Right lung (tissue), 5 donors: ENCODE data around the gene NCKAP5. TPM values are rescaled to one million over a fixed set of nuclear protein-coding genes. Genes with fewer than 3 reads are reported as not detected.

ENCODE experiments used
- DNase-seq, 2 donors: peaks; one replicate each; pipeline ENCODE4 v3.0.0-alpha.2; 2013
- polyA plus RNA-seq, 5 donors: library from polyadenylated mRNA; unstranded; fragments of 120-200 nt; gene quantifications; one replicate each; pipeline versions ENCODE4 v1.2.1 to v1.2.3, GENCODE V29; 2013; ENCODE audit warnings: inconsistent platforms in 1 of 5, low replicate concordance in 1 of 5; ENCODE audit not compliant: insufficient read length in 5 of 5, insufficient read depth in 1 of 5

NCKAP5 gene
- polyA plus RNA-seq, 5 donors = 15.1 to 20.7 (median 15.9) TPM

DNA sequence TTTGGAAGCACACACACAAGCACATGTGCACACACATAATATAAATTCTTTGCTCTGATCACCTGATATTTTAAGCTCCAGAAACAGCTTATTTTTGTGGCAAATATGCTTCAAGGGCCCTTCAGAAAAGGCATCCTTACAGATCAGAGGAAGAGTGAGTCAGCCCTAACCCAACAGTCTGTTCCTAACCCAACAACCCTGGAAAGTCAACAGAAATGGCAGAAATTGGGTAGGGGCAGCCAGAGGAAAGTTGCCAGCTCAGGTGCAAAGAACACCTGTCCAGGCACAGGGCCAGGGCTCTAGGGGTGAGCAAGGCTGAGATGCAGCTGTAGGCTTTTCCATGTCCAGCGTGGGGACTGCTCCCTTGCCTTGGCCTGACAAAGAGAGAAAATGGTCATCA is 6.4 kb upstream of the NCKAP5 start:
- DNase-seq = no peak

DNA sequence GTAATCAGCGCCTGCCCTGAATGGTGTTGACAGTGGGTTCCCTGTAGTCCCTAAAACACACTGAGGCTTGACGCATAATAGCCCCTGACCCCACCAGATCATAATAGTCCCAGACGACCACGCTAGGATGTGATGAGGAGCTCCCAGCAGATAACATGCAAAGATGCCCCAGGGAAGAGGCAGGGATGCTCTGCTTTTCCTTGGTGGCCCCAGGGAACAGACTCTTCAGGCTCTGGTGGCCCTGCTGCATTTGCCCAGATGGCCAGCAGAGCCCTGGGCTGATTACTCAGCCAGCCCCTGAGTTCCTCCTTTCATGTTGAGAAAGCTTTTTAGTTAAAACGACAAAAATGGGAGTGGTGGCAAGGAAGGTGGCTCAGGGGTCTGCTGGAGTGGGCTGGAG is 5.9 kb upstream of the NCKAP5 start:
- no peak for DNase-seq

DNA sequence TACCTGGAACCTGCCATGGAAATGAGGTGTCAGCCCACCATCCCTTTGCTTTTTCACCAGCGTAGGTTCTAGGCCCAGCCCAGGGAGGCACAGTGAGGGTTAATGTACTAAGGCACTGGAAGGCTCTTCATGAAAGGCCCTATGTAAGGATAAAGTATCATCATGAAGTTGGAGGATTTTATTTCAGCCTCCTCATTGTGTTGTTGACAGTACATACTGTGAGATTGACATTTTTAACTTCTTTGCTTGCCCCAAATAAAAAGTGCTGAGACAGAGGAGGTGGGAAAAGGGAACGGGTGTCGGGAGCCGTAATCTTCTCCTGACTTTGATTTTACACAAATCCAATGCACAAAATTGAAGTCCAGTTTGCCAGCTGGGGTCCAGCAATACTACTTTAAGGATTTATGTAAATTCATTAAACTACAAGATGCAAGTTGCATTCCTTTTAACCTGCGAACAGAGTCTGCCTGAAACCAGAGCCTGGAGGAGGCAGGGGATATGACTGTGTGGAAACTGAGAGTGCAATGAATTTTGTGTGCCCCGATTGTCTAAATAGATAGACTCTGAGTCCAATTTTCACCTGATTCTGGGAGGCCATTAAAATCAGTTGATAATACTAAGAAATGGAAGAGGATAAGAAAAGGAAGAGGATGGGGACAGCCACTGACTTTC is 5.4 kb upstream of the NCKAP5 start:
- no peak for DNase-seq

- no peak for DNase-seq
Observed at GRCh38 chr2:133571249-133571648, 3.0 kb upstream of the NCKAP5 start.

DNA sequence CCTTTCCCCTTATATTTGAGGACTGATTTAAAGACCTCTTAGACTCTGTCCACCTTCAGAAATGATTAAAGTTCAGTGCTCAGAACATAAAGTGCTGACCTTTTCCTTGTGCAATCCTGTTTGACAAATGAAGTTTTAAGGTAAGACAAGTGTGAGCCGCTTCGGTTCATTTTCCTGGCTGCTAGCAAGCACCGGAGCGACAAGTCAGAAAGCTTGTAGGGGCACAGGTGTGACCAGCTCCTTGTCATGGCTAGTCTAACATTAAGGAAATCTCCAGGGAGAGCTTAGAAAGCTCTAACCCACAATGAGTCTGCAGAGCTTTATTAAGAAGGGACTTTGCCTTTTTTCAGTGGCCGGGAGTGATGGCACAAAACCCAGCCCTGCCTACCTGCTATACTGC is 2.3 kb upstream of the NCKAP5 start:
- DNase-seq = no peak

GRCh38 chr2:133569286-133569830 is 1.1 kb upstream of the NCKAP5 start:
- DNase-seq = no peak

GRCh38 chr2:133568598-133568997 is 335 bp upstream of the NCKAP5 start:
- DNase-seq = no peak

- DNase-seq = no peak
Observed at GRCh38 chr2:133562558-133562957, 5.7 kb downstream of the NCKAP5 start.

- peak; percentile 55 to 71 for DNase-seq
Observed at GRCh38 chr2:133561045-133561852, 7.0 kb downstream of the NCKAP5 start.

DNA sequence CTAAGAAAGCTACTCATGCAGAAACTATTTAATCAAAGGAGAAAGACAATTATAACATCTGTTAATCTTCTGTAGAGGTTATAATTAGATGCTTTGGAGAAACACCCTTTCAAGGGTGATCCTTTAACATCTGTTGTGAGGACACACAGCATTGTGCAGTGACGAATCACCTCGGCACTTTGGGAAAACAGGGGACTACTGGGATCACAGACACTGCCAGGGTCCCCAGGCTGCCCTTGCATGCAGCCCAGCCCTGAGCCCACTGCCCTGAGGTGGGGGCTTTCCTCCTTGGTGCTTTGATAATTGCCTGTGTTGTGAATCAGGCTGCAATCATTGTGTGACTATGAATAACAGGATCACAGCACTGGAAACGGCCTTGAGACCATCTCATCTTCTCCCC is 10.6 kb downstream of the NCKAP5 start:
- DNase-seq = no peak

DNA sequence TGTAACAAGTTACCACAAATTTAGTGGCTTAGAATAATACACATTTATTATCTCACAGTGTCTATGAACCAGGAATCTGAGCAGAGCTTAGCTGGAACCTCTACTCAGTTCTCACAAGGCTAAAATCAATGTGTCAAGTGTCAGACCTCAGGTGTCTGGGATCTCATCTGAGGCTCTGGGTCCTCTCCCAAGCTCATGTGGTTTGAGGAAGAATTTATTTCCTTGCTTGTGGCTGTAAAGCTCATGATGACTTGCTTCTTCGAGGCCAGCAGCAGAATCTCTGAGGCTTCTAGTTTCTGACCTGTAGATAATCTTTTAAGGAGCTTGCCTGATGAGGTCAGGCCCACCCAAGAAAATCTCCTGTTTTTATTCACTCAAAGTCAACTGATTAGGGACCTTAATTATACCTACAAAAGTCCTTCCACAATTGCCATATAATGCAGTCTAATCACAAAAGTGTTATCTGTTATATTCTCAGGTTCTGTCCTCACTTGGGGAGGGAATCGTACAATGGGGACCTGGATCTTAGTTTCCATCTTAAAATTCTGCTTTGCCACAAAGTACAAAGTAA is 14.3 kb downstream of the NCKAP5 start:
- DNase-seq = no peak

- no peak for DNase-seq
Observed at GRCh38 chr2:133553251-133553650, 15.0 kb downstream of the NCKAP5 start.

GRCh38 chr2:133552821-133553220 is 15.4 kb downstream of the NCKAP5 start:
- DNase-seq = no peak

- no peak for DNase-seq
Observed at GRCh38 chr2:133541797-133542196, 26.5 kb downstream of the NCKAP5 start.

DNA sequence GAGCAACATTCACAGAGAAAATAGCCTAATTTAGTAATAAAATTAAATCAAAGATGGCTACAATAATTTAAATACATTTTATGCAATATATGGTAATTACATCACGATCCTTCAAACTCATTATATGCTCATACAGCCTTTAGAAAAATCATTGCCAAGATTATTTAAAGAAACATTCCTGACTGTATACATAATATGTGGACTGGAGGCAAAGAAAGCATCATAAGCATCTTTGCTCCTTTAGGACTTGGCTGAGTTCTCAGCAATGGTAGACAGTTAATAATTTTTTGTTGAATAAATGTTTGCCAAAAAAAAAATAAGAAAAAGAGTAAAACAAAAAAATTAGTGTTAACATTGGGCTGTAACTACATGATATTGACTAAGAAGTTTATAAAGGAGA is 26.9 kb downstream of the NCKAP5 start:
- peak in 1 of 2 donors; percentile 59 for DNase-seq

- DNase-seq = no peak
Observed at GRCh38 chr2:133532919-133533318, 35.3 kb downstream of the NCKAP5 start.

DNA sequence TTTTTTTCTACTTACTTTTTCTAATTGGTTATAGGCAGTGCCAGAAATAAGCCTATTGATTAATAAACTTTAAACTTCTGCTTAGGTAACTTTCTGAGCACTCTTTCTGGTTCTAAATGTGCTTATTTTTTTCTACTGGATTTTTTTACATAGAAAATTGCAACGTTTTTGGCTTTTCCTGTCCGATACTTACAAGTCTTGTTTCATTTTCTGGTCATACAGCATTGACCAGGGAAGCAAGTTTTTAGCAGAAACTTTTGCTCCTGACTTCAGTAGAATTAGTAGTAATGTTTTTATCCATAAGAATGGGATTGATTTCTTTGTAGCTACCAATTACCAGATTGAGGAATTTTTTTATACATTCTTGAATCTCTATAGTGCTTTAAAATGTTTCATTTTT is 36.9 kb downstream of the NCKAP5 start:
- DNase-seq = no peak

DNA sequence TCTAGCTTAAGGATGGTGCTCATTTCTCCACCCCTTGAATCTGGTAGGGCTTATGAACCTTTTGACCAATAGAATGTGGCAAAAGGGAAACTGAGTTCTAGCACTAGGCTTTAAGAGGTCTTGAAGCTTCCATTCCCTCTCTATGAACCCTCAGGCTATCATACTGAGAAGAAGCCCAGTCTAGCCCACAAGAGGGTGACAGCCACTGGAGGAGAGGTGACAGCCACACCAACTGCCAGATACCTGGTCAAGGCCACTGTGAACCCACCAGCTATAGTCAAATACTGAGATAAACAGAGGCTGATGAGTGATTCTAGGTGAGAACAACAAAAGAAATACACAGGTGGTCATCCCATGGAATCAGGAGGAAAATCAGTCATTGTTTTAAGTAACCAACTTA is 37.6 kb downstream of the NCKAP5 start:
- DNase-seq = no peak

GRCh38 chr2:133526530-133527300 is 41.5 kb downstream of the NCKAP5 start:
- peak; percentile 73 to 85 for DNase-seq

DNA sequence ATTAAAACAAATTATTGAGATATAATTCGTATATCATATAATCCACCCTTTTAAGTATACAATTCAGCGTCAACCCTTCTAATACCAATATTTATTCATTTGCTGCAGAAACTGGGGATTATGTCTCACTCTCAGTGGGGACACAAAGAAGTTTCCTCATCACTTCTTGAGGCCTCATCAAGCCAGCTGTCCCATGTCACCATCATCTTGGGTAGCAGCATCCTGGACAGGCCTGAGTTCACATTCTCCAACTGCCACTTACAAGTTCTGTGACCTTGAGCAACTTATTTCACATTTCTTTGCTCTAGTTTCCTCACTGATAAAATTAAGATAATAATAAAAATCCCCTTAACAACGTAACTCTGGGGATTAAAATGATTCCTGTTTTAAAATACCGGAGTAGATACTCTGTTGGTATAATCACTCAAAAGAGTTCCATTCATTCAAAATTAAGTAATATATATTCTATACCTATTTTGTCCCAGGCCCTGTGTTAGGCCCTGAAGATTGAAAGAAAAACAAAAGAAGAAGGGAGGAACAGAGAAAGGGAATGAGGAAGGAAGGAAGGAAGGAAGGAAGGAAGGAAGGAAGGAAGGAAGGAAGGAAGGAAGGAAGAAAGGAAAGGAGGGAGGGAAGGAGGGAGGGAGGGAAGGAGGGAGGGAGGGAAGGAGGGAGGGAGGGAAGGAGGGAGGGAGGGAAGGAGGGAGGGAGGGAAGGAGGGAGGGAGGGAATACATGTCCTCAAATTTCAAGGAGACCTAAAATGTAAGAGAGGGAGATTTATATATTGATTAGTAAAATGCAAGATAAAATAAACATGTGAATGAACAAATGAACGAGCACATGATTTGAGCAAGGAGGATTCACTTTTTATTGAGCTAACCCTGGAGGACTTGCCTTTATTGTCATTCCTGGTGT is 42.4 kb downstream of the NCKAP5 start:
- DNase-seq = peak in 1 of 2 donors; percentile 40

DNA sequence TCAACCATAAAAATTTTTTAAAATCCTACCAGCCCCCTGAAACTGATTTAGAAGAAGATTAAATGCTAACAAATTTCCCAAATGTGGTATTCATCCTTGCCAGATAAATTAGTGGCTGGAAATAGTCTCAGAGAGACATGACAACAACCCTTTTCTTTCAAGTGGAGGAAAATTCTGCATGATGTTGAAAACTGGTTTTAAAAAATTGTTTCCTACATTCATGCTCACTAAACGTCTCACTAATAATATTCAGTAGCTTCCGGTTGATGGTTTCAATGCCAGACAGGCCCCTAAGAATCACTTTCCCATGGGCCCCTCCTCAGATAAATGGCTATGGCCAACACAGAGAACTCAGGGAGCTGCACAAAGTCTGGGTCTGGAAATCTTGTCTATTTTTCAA is 43.2 kb downstream of the NCKAP5 start:
- no peak for DNase-seq
